MM.1S (cell line): ENCODE data around the gene IL22RA2.

Experiments used
- DNase-seq: peaks from one replicate; pipeline ENCODE4 v3.0.0-alpha.2; 2015
- H2AFZ ChIP-seq: fragments of 300-600 bp; sonication (generic); 2 replicates; pipeline ENCODE4 v1.6.0; 2016; ENCODE audit warnings: antibody characterized with exemption, low read length
- H3F3A ChIP-seq: fragments of 300-600 bp; sonication (generic); 2 replicates; pipeline ENCODE4 v1.6.1; 2016; ENCODE audit warnings: mild to moderate bottlenecking, antibody characterized with exemption, low read length, moderate library complexity, mixed read lengths; ENCODE audit not compliant: insufficient read depth
- H3K27ac ChIP-seq: fragments of 300-600 bp; sonication (generic); 2 replicates; pipeline ENCODE4 v1.5.1; 2016; ENCODE audit warnings: mild to moderate bottlenecking, low read length
- H3K27me3 ChIP-seq: fragments of 300-600 bp; sonication (generic); replicated peaks from 2 replicates; pipeline ENCODE4 v1.6.0; 2016; ENCODE audit warnings: low read length; ENCODE audit not compliant: insufficient read depth
- H3K36me3 ChIP-seq: fragments of 300-600 bp; sonication (generic); replicated peaks from 2 replicates; pipeline ENCODE4 v1.6.1; 2016; ENCODE audit warnings: mild to moderate bottlenecking, low read length, mixed read lengths; ENCODE audit not compliant: insufficient read depth
- H3K4me1 ChIP-seq: fragments of 300-600 bp; sonication (generic); 2 replicates; pipeline ENCODE4 v1.6.1; 2016; ENCODE audit warnings: low read length, mixed read lengths
- H3K4me2 ChIP-seq: fragments of 300-600 bp; sonication (generic); 2 replicates; pipeline ENCODE4 v1.6.0; 2016; ENCODE audit warnings: low read depth, low read length
- H3K4me3 ChIP-seq: fragments of 300-600 bp; sonication (generic); 2 replicates; pipeline ENCODE4 v1.5.1; 2016; ENCODE audit warnings: low read length, mixed read lengths
- H3K79me2 ChIP-seq: fragments of 300-600 bp; sonication (generic); 2 replicates; pipeline ENCODE4 v1.6.1; 2016; ENCODE audit warnings: mixed run types, low read length, mixed read lengths
- H3K9ac ChIP-seq: fragments of 300-600 bp; sonication (generic); 2 replicates; pipeline ENCODE4 v1.6.1; 2016; ENCODE audit warnings: low read length, mixed read lengths
- H3K9me2 ChIP-seq: fragments of 300-600 bp; sonication (generic); replicated peaks from 2 replicates; pipeline ENCODE4 v1.6.1; 2016; ENCODE audit warnings: mild to moderate bottlenecking, low read length, mixed read lengths; ENCODE audit not compliant: insufficient read depth
- H3K9me3 ChIP-seq: fragments of 300-600 bp; sonication (generic); replicated peaks from 2 replicates; pipeline ENCODE4 v1.6.1; 2016; ENCODE audit warnings: mild to moderate bottlenecking, low read length, mixed read lengths; ENCODE audit not compliant: insufficient read depth
- H4K20me1 ChIP-seq: fragments of 300-600 bp; sonication (generic); 2 replicates; pipeline ENCODE4 v1.6.1; 2016; ENCODE audit warnings: mild to moderate bottlenecking, low read length, moderate library complexity, mixed read lengths; ENCODE audit not compliant: insufficient read depth
- EZH2 ChIP-seq: fragments of 300-600 bp; sonication (generic); optimal IDR thresholded peaks from 2 replicates; pipeline ENCODE3; 2017; ENCODE audit warnings: low read depth, mild to moderate bottlenecking, antibody characterized with exemption, low read length, mixed read lengths
- EZH2phosphoT487 ChIP-seq: fragments of 300-600 bp; sonication (generic); IDR thresholded peaks from 2 replicates; pipeline ENCODE4 v1.6.1; 2018; ENCODE audit warnings: antibody characterized with exemption, low read length
- TF ChIP-seq, protein P1 (sequence below): fragments of 300-600 bp; sonication (generic); IDR thresholded peaks from 2 replicates; pipeline ENCODE4 v1.5.1; 2016; ENCODE audit warnings: antibody characterized with exemption, low read length, mixed read lengths

IL22RA2 gene

DNA sequence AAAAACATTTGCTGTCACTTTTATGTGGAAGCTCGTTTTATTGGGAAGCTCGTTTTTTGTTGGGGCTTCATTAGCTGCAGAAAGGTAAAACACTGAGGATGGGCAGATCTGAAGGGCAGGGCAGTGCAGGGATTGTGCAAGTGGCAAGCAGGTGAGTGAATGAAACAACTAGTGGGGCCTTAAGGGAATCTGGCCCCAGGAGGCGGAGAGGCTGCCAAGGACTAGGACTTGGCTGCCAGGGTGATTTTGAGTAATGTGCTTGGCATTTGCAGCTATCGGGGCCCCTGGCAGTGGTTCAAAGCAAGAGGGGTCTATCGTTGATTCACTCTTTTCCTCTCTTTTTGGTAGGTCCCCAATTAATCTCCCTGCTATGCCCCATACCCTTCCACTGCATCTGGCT lies 11.5 kb downstream of the IL22RA2 start:
- Histone ChIP-seq H3K27ac (no peak overlapping the region), H3K79me2 (no peaks in the 10 kb centered on the region), H4K20me1 (no peaks in the 10 kb centered on the region), H3K4me1 (peaks cover 13% of the 10 kb centered on the region), H3K36me3 (no peaks in the 10 kb centered on the region), H3K9ac (no peak overlapping the region), H3K27me3 (no peaks in the 10 kb centered on the region), H2AFZ (no peak overlapping the region), H3K4me2 (no peak overlapping the region), H3K9me3 (no peaks in the 10 kb centered on the region), H3F3A (peaks cover 12% of the 10 kb centered on the region), H3K4me3 (no peak overlapping the region), H3K9me2 (no peaks in the 10 kb centered on the region)
- DNase-seq = no peak
- TF ChIP-seq EZH2 (no peak), EZH2phosphoT487 (no peak)
- TF ChIP-seq, protein P1, sequence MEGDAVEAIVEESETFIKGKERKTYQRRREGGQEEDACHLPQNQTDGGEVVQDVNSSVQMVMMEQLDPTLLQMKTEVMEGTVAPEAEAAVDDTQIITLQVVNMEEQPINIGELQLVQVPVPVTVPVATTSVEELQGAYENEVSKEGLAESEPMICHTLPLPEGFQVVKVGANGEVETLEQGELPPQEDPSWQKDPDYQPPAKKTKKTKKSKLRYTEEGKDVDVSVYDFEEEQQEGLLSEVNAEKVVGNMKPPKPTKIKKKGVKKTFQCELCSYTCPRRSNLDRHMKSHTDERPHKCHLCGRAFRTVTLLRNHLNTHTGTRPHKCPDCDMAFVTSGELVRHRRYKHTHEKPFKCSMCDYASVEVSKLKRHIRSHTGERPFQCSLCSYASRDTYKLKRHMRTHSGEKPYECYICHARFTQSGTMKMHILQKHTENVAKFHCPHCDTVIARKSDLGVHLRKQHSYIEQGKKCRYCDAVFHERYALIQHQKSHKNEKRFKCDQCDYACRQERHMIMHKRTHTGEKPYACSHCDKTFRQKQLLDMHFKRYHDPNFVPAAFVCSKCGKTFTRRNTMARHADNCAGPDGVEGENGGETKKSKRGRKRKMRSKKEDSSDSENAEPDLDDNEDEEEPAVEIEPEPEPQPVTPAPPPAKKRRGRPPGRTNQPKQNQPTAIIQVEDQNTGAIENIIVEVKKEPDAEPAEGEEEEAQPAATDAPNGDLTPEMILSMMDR = no peak

DNA sequence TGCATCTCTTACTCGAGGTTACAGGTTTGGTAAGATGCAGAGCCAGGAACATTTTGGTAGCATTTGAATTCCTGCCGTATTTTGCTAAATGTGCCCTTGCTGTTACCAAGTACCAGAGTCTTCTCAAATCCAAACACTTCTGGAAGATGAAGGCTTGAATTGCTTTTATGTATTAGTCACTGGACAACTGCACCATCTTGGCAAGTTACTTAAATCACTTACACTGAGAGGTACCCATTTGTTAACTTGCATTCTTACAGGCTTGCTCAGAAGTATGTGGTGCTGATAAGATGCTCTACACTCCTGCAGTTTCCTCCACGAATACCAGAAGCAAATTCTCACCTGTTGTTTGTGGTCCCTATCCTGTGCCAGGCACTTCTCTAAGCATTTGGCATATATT lies 12.7 kb downstream of the IL22RA2 start:
- no peak overlapping the region for H3K27ac ChIP-seq
- no peaks in the 10 kb centered on the region for H3K36me3 ChIP-seq
- no peak overlapping the region for H3K4me3 ChIP-seq
- H3F3A ChIP-seq = peaks cover 10% of the 10 kb centered on the region
- no peak overlapping the region for H3K4me2 ChIP-seq
- H3K79me2 ChIP-seq = no peaks in the 10 kb centered on the region
- peaks cover 15% of the 10 kb centered on the region for H3K4me1 ChIP-seq
- H3K27me3 ChIP-seq = no peaks in the 10 kb centered on the region
- H2AFZ ChIP-seq = no peak overlapping the region
- no peaks in the 10 kb centered on the region for H4K20me1 ChIP-seq
- no peaks in the 10 kb centered on the region for H3K9me2 ChIP-seq
- no peak for DNase-seq
- H3K9me3 ChIP-seq = no peaks in the 10 kb centered on the region
- H3K9ac ChIP-seq = no peak overlapping the region
- TF ChIP-seq EZH2phosphoT487 (no peak), EZH2 (no peak)
- TF ChIP-seq, protein P1 = no peak

DNA sequence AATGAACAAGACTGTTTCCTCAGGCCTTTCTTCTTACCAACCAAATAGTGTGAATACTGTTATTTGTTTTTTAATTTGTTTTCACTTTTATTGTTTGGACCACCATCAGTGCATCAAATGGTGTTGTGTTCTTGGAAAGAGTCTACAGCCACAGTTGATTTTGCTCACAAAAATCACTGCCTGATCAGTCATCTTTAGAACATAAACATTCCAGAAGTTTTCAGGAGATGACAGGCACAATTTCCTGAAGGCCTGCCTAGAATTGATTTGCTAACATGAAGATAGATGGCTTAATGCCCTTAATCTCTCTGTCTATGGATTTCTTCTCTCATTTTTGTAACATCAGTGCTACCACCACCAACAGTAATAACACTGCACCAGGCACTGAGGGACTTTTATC lies 13.5 kb downstream of the IL22RA2 start:
- Histone ChIP-seq H3K4me3 (no peak overlapping the region), H3K9me3 (no peaks in the 10 kb centered on the region), H3K79me2 (no peaks in the 10 kb centered on the region), H3K9ac (no peak overlapping the region), H3K9me2 (no peaks in the 10 kb centered on the region), H3K36me3 (no peaks in the 10 kb centered on the region), H3K4me1 (peaks cover 10% of the 10 kb centered on the region), H2AFZ (no peak overlapping the region), H3K27me3 (no peaks in the 10 kb centered on the region), H3K4me2 (no peak overlapping the region), H4K20me1 (no peaks in the 10 kb centered on the region), H3F3A (peaks cover 2% of the 10 kb centered on the region; the same call in 1 of the 2 replicates), H3K27ac (no peak overlapping the region)
- DNase-seq = no peak
- TF ChIP-seq EZH2 (no peak), EZH2phosphoT487 (no peak)
- TF ChIP-seq, protein P1 = no peak
